HK-2 (cell line): ENCODE measurements around the gene SNX13.

Source experiments
- DNase-seq: peaks from one replicate; pipeline ENCODE4 v3.0.0-alpha.2; 2018; ENCODE audit not compliant: unreplicated experiment

The SNX13 gene

DNA sequence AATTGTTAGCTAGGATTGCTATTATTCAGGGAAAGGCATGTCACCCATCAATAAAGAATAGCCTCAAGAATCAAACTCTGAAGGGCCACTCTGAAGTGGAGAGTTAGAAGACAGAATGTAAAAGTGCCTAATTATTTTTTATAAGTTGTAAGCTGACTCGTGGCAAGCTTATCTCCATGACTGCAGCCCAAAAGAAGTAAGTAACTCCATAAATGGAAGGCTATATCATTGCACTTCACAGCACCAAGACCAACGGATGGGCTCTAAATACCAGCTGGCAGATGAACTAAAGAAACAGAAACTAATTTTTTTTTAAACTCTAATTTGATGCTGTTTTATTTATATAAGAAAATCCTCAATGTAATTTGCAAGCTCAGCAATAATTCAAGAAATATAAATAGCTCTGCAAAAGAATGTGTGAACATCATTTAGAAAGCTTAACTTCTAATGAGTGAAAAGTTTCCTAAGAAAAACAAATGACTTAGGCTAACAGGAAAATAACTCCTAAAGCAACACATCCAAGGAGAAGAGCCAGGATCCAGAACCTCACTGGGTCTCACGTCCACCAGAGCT lies 165.5 kb downstream of the SNX13 start:
- DNase-seq: no peak

- peak; percentile 47 for DNase-seq
These were observed 166.0 kb downstream of the SNX13 start for GRCh38 chr7:17774248-17774647.

- peak; percentile 16 for DNase-seq
These were observed 167.0 kb downstream of the SNX13 start for GRCh38 chr7:17773289-17773626.

GRCh38 chr7:17772581-17773288 lies 167.6 kb downstream of the SNX13 start:
- DNase-seq: no peak

GRCh38 chr7:17771901-17772408 lies 168.3 kb downstream of the SNX13 start:
- DNase-seq: no peak

DNA sequence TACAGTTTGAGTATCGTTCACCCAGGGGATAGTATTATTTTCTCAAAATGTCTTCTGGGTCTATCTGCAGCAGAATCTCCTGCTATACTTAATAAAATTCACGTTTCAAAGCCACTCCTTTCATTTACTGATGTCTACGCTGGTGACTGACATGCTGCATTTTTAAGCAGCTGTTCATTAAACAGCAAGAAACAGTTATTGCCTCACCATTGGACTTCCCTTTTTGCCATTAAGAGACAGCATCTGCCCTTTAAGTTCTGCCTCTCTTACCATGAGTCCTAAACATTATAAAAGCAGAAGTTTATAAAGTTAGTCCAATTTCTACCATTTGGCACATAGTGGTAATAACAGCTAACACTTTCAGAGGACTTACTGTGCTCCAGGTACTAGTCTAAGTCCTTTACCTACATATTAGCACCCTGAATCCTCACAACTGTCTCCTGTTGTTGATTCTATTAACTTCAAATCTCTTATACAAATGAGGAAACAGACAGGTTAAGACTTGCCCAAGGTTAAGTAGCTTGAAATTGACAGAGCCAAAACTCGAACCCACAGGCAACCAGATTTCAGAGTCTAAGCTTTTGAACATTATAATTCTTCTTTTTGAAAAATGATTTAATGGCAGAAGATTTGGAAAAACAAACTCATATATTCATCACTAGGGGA lies 169.5 kb downstream of the SNX13 start:
- DNase-seq: no peak

- DNase-seq: peak; percentile 47
These were observed 170.4 kb downstream of the SNX13 start for GRCh38 chr7:17769918-17770317.

- DNase-seq: no peak
These were observed 182.3 kb downstream of the SNX13 start for GRCh38 chr7:17758008-17758407.

- no peak for DNase-seq
These were observed 194.2 kb downstream of the SNX13 start for GRCh38 chr7:17746020-17746530.

DNA sequence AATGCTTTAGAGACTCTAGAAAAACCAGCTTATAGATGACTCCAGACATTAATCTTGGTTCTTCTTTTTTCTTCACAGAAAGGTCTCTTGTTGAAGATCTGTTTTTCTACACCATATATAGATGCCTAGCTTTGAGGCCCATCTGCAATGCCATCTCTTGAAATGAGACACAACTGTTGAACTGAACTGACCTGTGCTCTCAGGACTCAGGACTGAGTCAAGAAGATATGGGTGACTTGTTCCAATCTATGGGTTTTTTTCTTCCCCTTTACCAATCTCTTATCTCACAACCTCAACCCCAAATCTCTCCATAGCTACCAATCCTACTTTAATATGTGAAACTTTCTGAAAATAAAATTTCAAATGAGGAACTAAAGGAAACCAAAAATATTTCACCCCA lies 194.7 kb downstream of the SNX13 start:
- no peak for DNase-seq

GRCh38 chr7:17743316-17743715 lies 197.0 kb downstream of the SNX13 start:
- DNase-seq: no peak

DNA sequence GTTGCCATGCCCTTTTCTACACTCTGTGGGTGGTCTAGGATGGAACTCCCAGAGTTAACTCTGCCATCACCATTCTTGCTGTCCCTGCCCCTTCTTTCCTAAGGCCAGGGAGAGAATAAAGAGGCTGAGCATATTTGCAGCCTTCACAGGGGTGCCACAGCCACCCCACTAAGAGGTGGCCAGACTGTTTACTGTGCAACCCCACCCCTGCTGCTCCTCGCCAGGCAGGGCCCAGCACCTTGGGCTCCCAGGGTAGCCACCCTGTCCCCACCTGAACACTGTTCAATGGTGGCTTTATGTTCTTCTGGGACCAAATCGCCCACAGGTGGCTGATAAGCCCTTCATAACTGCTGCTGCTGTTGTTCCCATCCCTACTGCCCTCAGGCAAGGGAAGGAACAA lies 198.9 kb downstream of the SNX13 start:
- DNase-seq: no peak
